ENCODE results near the gene RND2.

DNA sequence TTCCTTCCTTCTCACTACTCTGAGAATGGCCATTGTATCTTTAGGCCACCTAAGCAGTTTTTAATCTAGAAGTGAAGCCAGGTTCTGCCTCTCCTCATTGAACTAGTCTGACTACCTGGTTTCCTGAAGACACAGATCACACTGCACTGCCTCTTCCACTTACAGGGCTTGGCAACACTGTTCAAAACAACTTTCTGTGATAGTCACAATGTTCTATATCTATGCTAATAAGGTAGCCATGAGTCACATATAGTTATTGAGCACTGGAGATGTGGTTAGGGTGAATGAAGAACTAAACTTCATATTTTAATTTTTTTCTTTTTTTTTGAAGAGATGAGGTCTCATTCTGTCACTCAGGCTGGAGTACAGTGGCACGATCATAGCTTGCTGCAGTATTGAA, 26.9 kb downstream of the RND2 start:
- TF ChIP-seq POLR2AphosphoS5 (IDR thresholded peaks at IDR 0.05; ENCODE audit: low read depth): no peak
- TF ChIP-seq, protein P1, sequence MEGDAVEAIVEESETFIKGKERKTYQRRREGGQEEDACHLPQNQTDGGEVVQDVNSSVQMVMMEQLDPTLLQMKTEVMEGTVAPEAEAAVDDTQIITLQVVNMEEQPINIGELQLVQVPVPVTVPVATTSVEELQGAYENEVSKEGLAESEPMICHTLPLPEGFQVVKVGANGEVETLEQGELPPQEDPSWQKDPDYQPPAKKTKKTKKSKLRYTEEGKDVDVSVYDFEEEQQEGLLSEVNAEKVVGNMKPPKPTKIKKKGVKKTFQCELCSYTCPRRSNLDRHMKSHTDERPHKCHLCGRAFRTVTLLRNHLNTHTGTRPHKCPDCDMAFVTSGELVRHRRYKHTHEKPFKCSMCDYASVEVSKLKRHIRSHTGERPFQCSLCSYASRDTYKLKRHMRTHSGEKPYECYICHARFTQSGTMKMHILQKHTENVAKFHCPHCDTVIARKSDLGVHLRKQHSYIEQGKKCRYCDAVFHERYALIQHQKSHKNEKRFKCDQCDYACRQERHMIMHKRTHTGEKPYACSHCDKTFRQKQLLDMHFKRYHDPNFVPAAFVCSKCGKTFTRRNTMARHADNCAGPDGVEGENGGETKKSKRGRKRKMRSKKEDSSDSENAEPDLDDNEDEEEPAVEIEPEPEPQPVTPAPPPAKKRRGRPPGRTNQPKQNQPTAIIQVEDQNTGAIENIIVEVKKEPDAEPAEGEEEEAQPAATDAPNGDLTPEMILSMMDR (IDR thresholded peaks at IDR 0.05; ENCODE audit: insufficient read depth, low read length): no peak
